Subcutaneous adipose tissue (tissue), 4 donors: ENCODE data around the gene PPM1F. TPM values are rescaled to one million over a fixed set of nuclear protein-coding genes. Genes with fewer than 3 reads are reported as not detected.

Source experiments
- total RNA-seq, 4 donors: library from RNA; depleted of rRNA; stranded (reverse); fragments of >200 nt; gene quantifications; one replicate each; pipeline ENCODE4 v1.1.0, GENCODE V29; 2016
- TF ChIP-seq, protein P1 (sequence below): fragments of 450-650 bp; IDR thresholded peaks from one replicate; pipeline ENCODE4 v1.5.1; 2016; ENCODE audit warnings: low read depth, mild to moderate bottlenecking, control low read depth, antibody characterized with exemption, moderate library complexity

The PPM1F gene
- total RNA-seq, 4 donors from 2014 or later: 15.0 to 32.2 (median 20.2) TPM

DNA sequence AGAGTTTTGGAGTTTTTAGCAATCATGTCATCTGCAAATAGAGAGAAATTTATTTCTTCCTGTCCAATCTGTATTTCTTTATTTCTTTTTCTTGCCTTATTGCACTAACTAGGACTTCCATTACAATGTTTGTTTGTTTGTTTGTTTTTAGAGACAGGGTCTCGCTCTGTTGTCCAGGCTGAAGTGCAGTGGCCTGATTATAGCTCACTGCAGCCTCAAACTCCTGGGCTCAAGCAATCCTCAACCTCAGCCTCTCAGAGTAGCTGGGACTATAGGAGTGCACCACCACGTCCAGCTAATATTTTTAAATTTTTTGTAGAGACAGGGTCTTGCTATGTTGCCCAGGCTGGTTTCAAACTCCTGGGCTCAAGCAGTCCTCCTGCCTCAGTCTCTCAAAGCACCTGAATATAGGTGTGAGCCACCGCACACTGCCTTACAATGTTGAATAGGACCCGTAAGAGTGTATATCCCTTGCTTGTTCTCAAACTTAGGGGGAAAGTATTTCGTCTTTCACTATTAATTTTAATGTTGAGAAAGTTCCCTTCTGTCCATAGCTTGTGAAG is 55.6 kb downstream of the PPM1F start:
- TF ChIP-seq, protein P1, sequence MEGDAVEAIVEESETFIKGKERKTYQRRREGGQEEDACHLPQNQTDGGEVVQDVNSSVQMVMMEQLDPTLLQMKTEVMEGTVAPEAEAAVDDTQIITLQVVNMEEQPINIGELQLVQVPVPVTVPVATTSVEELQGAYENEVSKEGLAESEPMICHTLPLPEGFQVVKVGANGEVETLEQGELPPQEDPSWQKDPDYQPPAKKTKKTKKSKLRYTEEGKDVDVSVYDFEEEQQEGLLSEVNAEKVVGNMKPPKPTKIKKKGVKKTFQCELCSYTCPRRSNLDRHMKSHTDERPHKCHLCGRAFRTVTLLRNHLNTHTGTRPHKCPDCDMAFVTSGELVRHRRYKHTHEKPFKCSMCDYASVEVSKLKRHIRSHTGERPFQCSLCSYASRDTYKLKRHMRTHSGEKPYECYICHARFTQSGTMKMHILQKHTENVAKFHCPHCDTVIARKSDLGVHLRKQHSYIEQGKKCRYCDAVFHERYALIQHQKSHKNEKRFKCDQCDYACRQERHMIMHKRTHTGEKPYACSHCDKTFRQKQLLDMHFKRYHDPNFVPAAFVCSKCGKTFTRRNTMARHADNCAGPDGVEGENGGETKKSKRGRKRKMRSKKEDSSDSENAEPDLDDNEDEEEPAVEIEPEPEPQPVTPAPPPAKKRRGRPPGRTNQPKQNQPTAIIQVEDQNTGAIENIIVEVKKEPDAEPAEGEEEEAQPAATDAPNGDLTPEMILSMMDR: no peak

DNA sequence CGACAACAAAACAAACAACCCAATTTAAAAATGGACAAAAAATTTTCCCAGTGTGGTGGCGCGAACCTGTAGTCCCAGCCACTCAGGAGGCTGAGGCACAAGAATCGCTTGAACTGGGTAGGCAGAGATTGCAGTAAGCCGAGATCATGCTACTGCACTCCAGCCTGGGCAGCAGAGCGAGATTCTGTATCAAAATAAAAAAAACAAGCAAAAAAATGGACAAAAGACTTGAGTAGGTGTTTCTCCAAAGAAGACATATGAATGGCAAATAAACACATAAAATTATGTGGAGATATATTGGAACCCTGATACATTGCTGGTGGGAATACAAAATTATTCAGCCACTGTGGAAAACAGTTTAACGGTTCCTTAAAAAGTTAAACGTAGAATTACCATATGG is 57.8 kb downstream of the PPM1F start:
- TF ChIP-seq, protein P1: no peak

DNA sequence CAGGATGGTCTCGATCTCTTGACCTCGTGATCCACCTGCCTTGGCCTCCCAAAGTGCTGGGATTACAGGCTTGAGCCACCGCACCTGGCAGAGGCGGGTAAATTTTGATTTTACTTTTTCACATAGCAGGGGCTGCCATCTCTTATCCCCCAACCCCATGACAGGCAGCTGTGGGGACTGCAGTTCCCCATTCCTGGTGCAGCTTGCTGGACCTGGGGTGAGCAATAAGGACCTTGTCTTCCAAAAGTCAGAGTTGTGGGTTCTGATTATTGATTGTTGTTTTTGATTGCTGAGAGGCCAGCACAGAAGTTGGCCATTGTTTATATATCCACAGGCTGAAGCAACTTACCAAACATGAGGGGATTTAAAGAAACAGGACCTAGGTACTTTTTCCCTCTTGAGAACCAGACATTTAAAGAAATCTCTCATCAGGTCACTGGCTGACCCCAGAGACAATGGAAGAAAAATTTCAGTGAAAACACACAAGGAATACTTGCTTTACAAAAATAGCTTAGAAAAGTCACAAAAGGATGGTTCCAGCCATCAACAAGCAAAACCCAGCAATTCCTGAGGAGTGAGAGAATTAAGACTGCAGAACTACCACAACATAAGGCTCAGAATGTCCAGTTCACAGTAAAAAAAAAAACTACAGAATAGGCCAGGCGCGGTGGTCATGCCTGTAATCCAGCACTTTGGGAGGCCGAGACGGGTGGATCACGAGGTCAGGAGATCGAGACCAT is 63.2 kb downstream of the PPM1F start:
- TF ChIP-seq, protein P1: no peak

DNA sequence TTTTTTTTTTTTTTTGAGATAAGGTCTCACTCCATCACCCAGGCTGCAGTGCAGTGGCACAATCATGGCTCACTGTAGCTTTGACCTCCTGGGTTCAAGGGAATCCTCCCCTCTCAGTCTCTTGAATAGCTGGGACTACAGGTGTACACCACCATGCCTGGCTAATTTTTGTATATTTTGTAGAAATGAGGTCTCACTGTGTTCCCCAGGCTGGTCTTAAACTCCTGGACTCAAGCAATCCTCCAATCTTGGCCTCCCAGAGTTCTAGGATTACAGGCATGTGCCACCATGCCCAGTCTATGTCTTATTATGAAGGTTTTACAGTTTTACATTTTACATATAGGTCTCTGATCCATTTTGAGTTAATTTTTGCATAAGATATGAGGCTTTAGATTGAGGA is 64.8 kb downstream of the PPM1F start:
- TF ChIP-seq, protein P1: no peak

DNA sequence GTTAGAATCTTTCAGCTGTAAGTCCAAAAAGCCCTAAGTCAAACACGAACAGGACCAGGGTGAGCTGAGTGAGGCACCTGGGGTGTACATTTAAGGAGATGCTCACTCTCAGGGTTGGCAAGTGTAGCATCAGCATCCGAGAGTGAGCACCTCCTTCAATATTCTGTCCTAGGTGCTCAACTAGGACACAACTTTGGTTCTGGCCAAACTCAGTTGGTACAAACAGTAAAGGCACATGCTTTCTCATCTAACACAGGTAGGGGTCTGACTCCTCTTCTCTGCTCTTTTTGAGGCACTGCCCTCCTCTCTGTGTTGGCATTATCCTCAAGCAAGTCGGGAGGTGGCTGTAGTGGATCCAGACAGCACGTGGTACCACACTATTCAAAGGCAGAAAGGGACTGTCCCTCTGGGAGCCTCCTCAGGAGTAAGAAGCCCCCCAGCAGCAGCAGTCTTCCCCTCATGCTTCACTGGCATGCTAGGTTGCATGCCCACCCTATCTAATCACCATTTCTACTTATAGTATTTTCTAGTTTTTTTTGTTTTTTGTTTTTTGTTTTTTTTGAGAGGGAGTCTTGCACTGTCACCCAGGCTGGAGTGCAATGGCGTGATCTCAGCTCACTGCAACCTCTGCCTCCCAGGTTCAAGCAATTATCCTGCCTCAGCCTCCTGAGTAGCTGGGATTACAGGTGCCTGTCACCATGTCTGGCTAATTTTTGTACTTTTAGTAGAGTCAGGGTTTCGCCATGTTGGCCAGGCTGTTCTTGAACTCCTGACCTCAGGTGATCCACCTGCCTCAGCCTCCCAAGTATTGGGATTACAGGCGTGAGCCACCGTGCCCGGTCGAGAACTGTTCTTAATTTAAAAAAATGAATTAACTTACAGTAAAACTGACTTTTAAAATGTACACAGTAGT is 70.6 kb downstream of the PPM1F start:
- TF ChIP-seq, protein P1: no peak

DNA sequence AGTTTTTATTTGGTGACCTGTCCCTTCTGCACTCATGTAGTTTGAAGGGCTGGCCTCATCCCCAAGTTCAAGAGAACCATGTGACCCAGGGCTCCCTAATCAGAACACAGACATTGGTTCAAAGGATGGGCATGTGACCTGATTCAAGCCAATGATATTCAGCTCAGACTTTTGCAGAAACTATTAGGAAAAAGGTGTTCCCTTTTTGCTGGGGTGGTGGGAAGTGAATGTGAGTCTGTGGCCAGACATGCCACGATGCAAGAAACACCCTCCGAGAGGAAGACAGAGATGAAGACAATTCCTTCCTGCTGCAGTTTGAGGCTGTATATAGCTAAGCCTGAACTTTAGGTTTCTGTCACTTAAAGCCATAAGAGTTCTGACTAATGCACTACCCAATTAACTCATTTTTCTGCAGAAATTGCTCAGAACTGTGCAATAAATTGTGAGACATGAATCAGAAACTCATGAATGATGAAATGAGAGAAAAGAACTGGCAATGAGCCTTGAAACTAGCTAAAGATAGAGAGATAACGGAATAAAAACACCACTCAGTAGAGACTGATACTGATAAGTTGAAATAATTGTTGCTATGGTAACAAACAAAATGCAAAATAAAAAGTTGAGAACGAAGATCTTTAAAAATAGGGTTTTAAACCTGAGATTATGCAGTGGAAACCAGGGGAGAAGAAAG is 76.0 kb downstream of the PPM1F start:
- TF ChIP-seq, protein P1: no peak
